ENCODE data around the gene ADAMTSL3. TPM values are rescaled to one million over a fixed set of nuclear protein-coding genes. Genes with fewer than 3 reads are reported as not detected.

Gene ADAMTSL3
- total and polyA plus RNA-seq, 2 of the 4 experiments (the other 2 are of a cell fraction) = under 0.01 to 0.02 TPM

GRCh38 chr15:83650831-83651230 is 3.1 kb upstream of the ADAMTSL3 start:
- Histone ChIP-seq H3K27ac (ENCODE audit: insufficient read depth, low read length) (no peak overlapping the region), H3K4ac (ENCODE audit: low read depth, low read length) (no peak overlapping the region), H2BK120ac (ENCODE audit: low read depth, low read length) (no peak overlapping the region), H3K27me3 (ENCODE audit: control insufficient read depth, insufficient read depth, low read length) (peaks cover 18% of the 10 kb centered on the region; the same call in 1 of the 2 replicates), H3K14ac (replicated peaks; ENCODE audit: low read depth, low read length) (no peak overlapping the region), H3K36me3 (ENCODE audit: control insufficient read depth, insufficient read depth, low read length) (no peaks in the 10 kb centered on the region), H3K79me1 (ENCODE audit: low read depth in 1 of 2, low read length in 2 of 2) (no peaks in the 10 kb centered on the region), H2AK9ac (replicated peaks; ENCODE audit: low read depth, low read length, poor library complexity) (peak overlapping the region; percentile 50), H2AFZ (replicated peaks; ENCODE audit: low read length, poor library complexity) (no peak overlapping the region), H2BK20ac (ENCODE audit: low read depth, low read length) (no peak overlapping the region), H3K4me2 (ENCODE audit: low read depth, low read length) (no peak overlapping the region), H3K23ac (ENCODE audit: low read depth, low read length) (no peak overlapping the region), H3K9me1 (ENCODE audit: insufficient read depth, low read length) (no peaks in the 10 kb centered on the region), H2BK15ac (ENCODE audit: low read depth, low read length) (no peak overlapping the region), H3K9me3 (ENCODE audit: control insufficient read depth, insufficient read depth, low read length) (peaks cover 12% of the 10 kb centered on the region), H4K5ac (ENCODE audit: low read depth, low read length) (no peak overlapping the region), H2BK5ac (ENCODE audit: low read depth, low read length, poor library complexity, severe bottlenecking) (no peak overlapping the region), H3K4me3 (ENCODE audit: insufficient read depth, low read depth, low read length) (no peak overlapping the region), H4K20me1 (ENCODE audit: insufficient read depth, low read length) (no peaks in the 10 kb centered on the region), H4K91ac (ENCODE audit: insufficient read depth, low read depth, low read length) (no peak overlapping the region), H2AK5ac (ENCODE audit: low read depth, low read length) (no peak overlapping the region), H3K56ac (ENCODE audit: extremely low read depth, insufficient read depth, low read length) (no peak overlapping the region), H4K8ac (ENCODE audit: low read depth in 2 of 2, low read length in 2 of 2) (no peak overlapping the region), H3K9ac (ENCODE audit: low read depth, low read length) (no peak overlapping the region), H3K18ac (ENCODE audit: low read depth, low read length) (no peak overlapping the region), H3K4me1 (ENCODE audit: control insufficient read depth, insufficient read depth, low read length) (no peaks in the 10 kb centered on the region)
- intact Hi-C loops (cut with micrococcal nuclease) (no loop called here), dilution Hi-C loops (cut with HindIII; ENCODE audit: low sequenced_read_pairs, unreplicated experiment) (no loop called here), in situ Hi-C loops (cut with MboI; ENCODE audit: low sequenced_read_pairs) (no loop called here)
- ChIA-PET CTCF (no interaction called here), POLR2A (ENCODE audit: unreplicated experiment) (no interaction called here)
- ATAC-seq (ENCODE audit: low read depth) = no peak
- TF ChIP-seq POLR2A (IDR thresholded peaks at IDR 0.05; ENCODE audit: low read depth, low read length) (no peak), CHD1 (IDR thresholded peaks at IDR 0.05; ENCODE audit: low read depth, low read length) (no peak), MAZ (IDR thresholded peaks at IDR 0.05; ENCODE audit: borderline replicate concordance, low read depth, low read length) (no peak), MXI1 (IDR thresholded peaks at IDR 0.05; ENCODE audit: borderline replicate concordance, low read depth, low read length) (no peak), ELK1 (IDR thresholded peaks at IDR 0.05; ENCODE audit: borderline replicate concordance, low read depth, low read length) (no peak), RCOR1 (IDR thresholded peaks at IDR 0.05; ENCODE audit: insufficient replicate concordance, low read length) (no peak), RAD21 (IDR thresholded peaks at IDR 0.05; ENCODE audit: low read length) (no peak), BHLHE40 (IDR thresholded peaks at IDR 0.05; ENCODE audit: low read depth, low read length) (no peak)
- no peak for DNase-seq
- WGBS, 2 experiments (ENCODE audit: extremely low coverage in 2 of 2, insufficient read length in 1 of 2) = no CpG with 5 or more reads among the region's 2 CpGs
- BruUV-seq (replicated peaks) = no TSS peak
